Measurements from ENCODE around the gene PPP1R15B. TPM values are rescaled to one million over a fixed set of nuclear protein-coding genes. Genes with fewer than 3 reads are reported as not detected.
A peak's percentile ranks its signal among the peaks of the same experiment; 100 is the strongest.

PPP1R15B gene
- total RNA-seq, 4 donors from 2014 or later, result 62.3 to 238 (median 124) TPM

GRCh38 chr1:204400882-204401510, 10.6 kb downstream of the PPP1R15B start:
- DNase-seq (ENCODE audit: low spot score) (no peak), ATAC-seq (ENCODE audit: low FRiP score) (no peak)
- TF ChIP-seq CTCF (IDR thresholded peaks at IDR 0.05), result no peak

- TF ChIP-seq CTCF (IDR thresholded peaks at IDR 0.05), result peak in 2 of 3 donors; percentile 16 to 50
- peak; percentile 68 for ATAC-seq (ENCODE audit: low FRiP score)
Observed at GRCh38 chr1:204398197-204399125, 13.2 kb downstream of the PPP1R15B start.

GRCh38 chr1:204396015-204396583, 15.5 kb downstream of the PPP1R15B start:
- no peak for TF ChIP-seq CTCF (IDR thresholded peaks at IDR 0.05)
- ATAC-seq (ENCODE audit: low FRiP score), result no peak
- no peak for DNase-seq (ENCODE audit: low spot score)

More at GRCh38 chr1:204398197-204399125, 13.2 kb downstream of the PPP1R15B start:
- no peak for DNase-seq (ENCODE audit: low spot score)

GRCh38 chr1:204391629-204392028, 20.0 kb downstream of the PPP1R15B start:
- no peak for TF ChIP-seq CTCF (IDR thresholded peaks at IDR 0.05)
- DNase-seq (ENCODE audit: low spot score), result no peak
- ATAC-seq (ENCODE audit: low FRiP score), result no peak

- no peak for TF ChIP-seq CTCF (IDR thresholded peaks at IDR 0.05)
Observed at GRCh38 chr1:204390751-204391466, 20.7 kb downstream of the PPP1R15B start.

GRCh38 chr1:204385727-204386126, 25.9 kb downstream of the PPP1R15B start:
- DNase-seq (ENCODE audit: low spot score) (no peak), ATAC-seq (ENCODE audit: low FRiP score) (no peak)
- TF ChIP-seq CTCF (IDR thresholded peaks at IDR 0.05), result no peak

More at GRCh38 chr1:204390751-204391466, 20.7 kb downstream of the PPP1R15B start:
- DNase-seq (ENCODE audit: low spot score), result no peak
- no peak for ATAC-seq (ENCODE audit: low FRiP score)
